ENCODE data around the gene FDXACB1.

Gene FDXACB1

GRCh38 chr11:111836721-111837120, 42.2 kb downstream of the FDXACB1 start:
- Histone ChIP-seq H3K36me3 (ENCODE audit: control insufficient read depth, insufficient read depth, low read length) (no peaks in the 10 kb centered on the region), H3K9me3 (ENCODE audit: control insufficient read depth, insufficient read depth, low read length) (no peaks in the 10 kb centered on the region), H3K4me1 (ENCODE audit: control insufficient read depth, insufficient read depth, low read length) (no peaks in the 10 kb centered on the region), H3K4me3 (ENCODE audit: low read depth, low read length) (no peak overlapping the region), H3K9ac (ENCODE audit: low read depth, low read length) (no peak overlapping the region), H3K27me3 (ENCODE audit: control insufficient read depth, insufficient read depth, low read length) (no peaks in the 10 kb centered on the region)

DNA sequence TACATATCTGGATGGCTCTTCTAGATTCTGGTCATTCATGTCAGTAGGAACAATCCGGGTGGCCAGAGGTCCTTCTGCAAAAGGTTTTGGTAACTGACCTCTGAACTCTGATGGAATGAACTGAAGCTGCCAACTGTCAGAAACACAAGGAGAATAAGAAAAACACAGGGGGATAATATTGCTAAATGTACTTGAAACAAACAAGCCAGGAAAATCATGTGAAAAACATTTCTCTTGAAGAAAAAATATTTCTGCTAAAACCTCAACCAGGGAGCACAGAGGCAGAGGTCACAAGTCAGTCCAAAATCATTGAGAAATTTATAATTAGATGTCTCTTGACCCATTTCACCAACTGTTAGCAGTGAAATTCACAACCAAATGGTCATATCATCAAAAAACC, 42.8 kb downstream of the FDXACB1 start:
- Histone ChIP-seq H3K27me3 (ENCODE audit: control insufficient read depth, insufficient read depth, low read length) (no peaks in the 10 kb centered on the region), H3K36me3 (ENCODE audit: control insufficient read depth, insufficient read depth, low read length) (no peaks in the 10 kb centered on the region), H3K4me3 (ENCODE audit: low read depth, low read length) (no peak overlapping the region), H3K9ac (ENCODE audit: low read depth, low read length) (no peak overlapping the region), H3K4me1 (ENCODE audit: control insufficient read depth, insufficient read depth, low read length) (no peaks in the 10 kb centered on the region), H3K9me3 (ENCODE audit: control insufficient read depth, insufficient read depth, low read length) (no peaks in the 10 kb centered on the region)

GRCh38 chr11:111835665-111836064, 43.3 kb downstream of the FDXACB1 start:
- H3K27me3 ChIP-seq (ENCODE audit: control insufficient read depth, insufficient read depth, low read length): no peaks in the 10 kb centered on the region
- no peak overlapping the region for H3K9ac ChIP-seq (ENCODE audit: low read depth, low read length)
- no peaks in the 10 kb centered on the region for H3K4me1 ChIP-seq (ENCODE audit: control insufficient read depth, insufficient read depth, low read length)
- no peaks in the 10 kb centered on the region for H3K36me3 ChIP-seq (ENCODE audit: control insufficient read depth, insufficient read depth, low read length)
- no peaks in the 10 kb centered on the region for H3K9me3 ChIP-seq (ENCODE audit: control insufficient read depth, insufficient read depth, low read length)
- no peak overlapping the region for H3K4me3 ChIP-seq (ENCODE audit: low read depth, low read length)

GRCh38 chr11:111834432-111835163, 44.4 kb downstream of the FDXACB1 start:
- Histone ChIP-seq H3K4me1 (ENCODE audit: control insufficient read depth, insufficient read depth, low read length) (no peaks in the 10 kb centered on the region), H3K9me3 (ENCODE audit: control insufficient read depth, insufficient read depth, low read length) (no peaks in the 10 kb centered on the region), H3K9ac (ENCODE audit: low read depth, low read length) (no peak overlapping the region), H3K36me3 (ENCODE audit: control insufficient read depth, insufficient read depth, low read length) (no peaks in the 10 kb centered on the region), H3K27me3 (ENCODE audit: control insufficient read depth, insufficient read depth, low read length) (no peaks in the 10 kb centered on the region), H3K4me3 (ENCODE audit: low read depth, low read length) (no peak overlapping the region)

- Histone ChIP-seq H3K9ac (ENCODE audit: low read depth, low read length) (no peak overlapping the region), H3K4me3 (ENCODE audit: low read depth, low read length) (no peak overlapping the region), H3K27me3 (ENCODE audit: control insufficient read depth, insufficient read depth, low read length) (no peaks in the 10 kb centered on the region), H3K9me3 (ENCODE audit: control insufficient read depth, insufficient read depth, low read length) (no peaks in the 10 kb centered on the region), H3K4me1 (ENCODE audit: control insufficient read depth, insufficient read depth, low read length) (no peaks in the 10 kb centered on the region), H3K36me3 (ENCODE audit: control insufficient read depth, insufficient read depth, low read length) (no peaks in the 10 kb centered on the region)
Observed at GRCh38 chr11:111833524-111833923, 45.4 kb downstream of the FDXACB1 start.

DNA sequence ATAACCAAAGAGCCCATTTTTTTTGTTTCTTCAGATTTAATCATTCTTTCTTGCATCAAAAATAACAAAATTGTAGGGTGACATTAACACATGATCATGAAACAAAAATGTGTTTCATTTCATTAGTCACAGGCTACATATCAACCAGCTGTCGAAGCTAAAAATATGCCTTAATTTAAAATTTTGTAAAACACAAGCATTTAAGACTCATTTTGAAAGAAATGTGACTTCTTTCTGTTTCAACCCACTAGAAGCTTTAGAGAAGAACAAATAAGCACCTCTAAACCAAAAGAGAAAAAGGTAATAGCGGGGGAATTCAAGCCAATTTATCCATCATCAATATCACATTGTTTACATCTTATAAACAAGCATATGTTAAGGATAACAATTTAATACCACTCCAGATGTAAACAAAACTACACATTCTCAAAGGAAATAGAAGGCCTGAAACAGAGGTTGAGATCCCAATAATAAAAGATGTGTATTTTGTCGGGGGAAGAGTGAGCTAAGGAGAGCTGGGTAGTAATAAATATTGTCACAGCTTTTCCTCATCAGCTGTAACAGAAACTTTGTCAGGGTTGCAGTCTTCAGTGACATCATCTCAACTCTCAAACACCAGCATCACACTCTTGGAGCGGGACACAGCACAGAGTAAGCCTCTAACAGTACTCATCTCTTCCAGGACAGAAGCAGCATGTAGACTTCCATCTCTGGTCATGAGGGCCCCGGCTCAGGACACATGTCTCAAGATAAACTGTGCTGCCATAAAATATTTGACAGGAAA, 49.6 kb downstream of the FDXACB1 start:
- no peak overlapping the region for H3K4me3 ChIP-seq (ENCODE audit: low read depth, low read length)
- H3K9ac ChIP-seq (ENCODE audit: low read depth, low read length): no peak overlapping the region
- H3K9me3 ChIP-seq (ENCODE audit: control insufficient read depth, insufficient read depth, low read length): no peaks in the 10 kb centered on the region
- H3K36me3 ChIP-seq (ENCODE audit: control insufficient read depth, insufficient read depth, low read length): no peaks in the 10 kb centered on the region
- H3K27me3 ChIP-seq (ENCODE audit: control insufficient read depth, insufficient read depth, low read length): no peaks in the 10 kb centered on the region
- H3K4me1 ChIP-seq (ENCODE audit: control insufficient read depth, insufficient read depth, low read length): peaks cover 4% of the 10 kb centered on the region

DNA sequence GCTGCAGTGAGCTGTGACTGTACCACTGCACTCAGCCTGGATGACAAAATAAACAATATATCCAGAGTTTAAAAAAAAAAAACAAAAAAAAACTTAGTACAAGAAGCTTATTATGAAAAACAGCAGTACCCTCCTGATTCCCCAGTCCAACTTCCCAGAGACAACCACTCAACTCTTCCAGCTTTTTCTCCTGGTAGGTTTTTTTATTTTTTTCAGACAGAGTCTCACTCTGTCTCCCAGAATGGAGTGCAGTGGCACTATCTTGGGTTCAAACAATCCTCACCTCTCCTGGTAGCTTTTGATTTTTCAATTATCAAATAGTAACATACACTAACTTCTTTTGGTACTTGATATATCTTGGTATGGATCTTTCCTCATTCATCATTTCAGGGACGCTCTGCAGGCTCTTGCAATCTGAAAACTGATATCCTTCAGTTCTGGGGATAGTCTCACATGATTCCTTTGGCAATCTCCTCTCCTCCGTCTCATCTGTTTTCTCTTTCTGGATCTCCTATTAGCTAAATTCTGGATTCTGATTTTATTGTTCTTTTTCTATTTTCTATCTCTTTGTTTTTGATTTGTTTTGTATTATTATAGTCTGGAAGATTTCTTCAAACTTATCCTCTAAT, 52.5 kb downstream of the FDXACB1 start:
- H3K9ac ChIP-seq (ENCODE audit: low read depth, low read length): no peak overlapping the region
- H3K4me3 ChIP-seq (ENCODE audit: low read depth, low read length): no peak overlapping the region
- H3K4me1 ChIP-seq (ENCODE audit: control insufficient read depth, insufficient read depth, low read length): peaks cover 7% of the 10 kb centered on the region
- no peaks in the 10 kb centered on the region for H3K27me3 ChIP-seq (ENCODE audit: control insufficient read depth, insufficient read depth, low read length)
- H3K9me3 ChIP-seq (ENCODE audit: control insufficient read depth, insufficient read depth, low read length): no peaks in the 10 kb centered on the region
- H3K36me3 ChIP-seq (ENCODE audit: control insufficient read depth, insufficient read depth, low read length): no peaks in the 10 kb centered on the region

Measured in iPS-15b (cell line).